HT1080 (cell line): ENCODE results near the gene BPIFA3. TPM values are rescaled to one million over a fixed set of nuclear protein-coding genes. Genes with fewer than 3 reads are reported as not detected.
A peak's percentile ranks its signal among the peaks of the same experiment; 100 is the strongest.

Experiments used
- DNase-seq: peaks from one replicate; pipeline ENCODE4 v3.0.0-alpha.2; 2015; ENCODE audit warnings: low read depth
- total RNA-seq: library from RNA; depleted of rRNA; stranded (reverse); fragments of >200 nt; shearing (Covaris generic); gene quantifications from 2 replicates; pipeline ENCODE4 v1.2.3, GENCODE V29; 2014; rRNA removed

BPIFA3 gene
- total RNA-seq, 1 experiment from 2014 or later: not detected

GRCh38 chr20:33259371-33259770, 42.2 kb downstream of the BPIFA3 start:
- no peak for DNase-seq

DNA sequence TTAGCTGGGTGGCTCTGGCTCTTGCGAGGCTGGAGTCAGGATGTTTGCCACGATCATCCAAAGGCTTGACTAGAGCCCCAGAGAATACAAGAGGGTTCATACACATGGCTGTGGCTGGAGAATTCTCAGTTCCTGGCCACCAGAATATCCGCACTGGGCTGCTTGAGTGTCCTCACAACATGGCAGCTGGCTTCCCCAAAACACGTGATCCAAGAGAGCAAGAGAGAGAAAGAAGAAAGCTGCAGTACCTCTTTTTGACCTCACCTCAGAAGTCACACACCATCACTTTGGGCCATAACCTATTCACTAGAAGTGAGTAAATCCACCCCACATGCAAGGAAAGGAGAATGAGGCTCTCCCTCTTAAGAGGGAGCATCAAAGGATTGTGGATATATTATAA, 44.3 kb downstream of the BPIFA3 start:
- no peak for DNase-seq

- peak; percentile 47 for DNase-seq
Observed at GRCh38 chr20:33262658-33263065, 45.5 kb downstream of the BPIFA3 start.

GRCh38 chr20:33263784-33264183, 46.6 kb downstream of the BPIFA3 start:
- no peak for DNase-seq

DNA sequence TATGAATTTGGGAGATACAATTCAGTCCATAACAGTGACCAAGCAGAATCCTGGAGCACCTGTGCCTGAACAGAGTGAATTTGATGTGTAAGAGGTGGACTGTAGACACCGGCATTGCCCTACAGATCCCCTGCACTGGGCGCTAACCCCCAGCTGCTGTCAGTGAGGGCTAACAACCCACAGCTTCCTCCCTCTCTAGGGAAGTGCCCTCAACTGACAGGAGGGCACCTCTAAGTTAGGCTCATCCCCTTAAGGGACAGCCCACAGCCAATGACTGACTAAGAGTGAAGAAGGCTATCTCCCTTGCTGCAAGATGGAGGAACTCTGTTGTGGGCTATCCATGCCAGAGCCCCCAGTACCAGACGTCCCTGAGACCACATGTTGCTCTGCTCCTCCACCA, 50.5 kb downstream of the BPIFA3 start:
- DNase-seq: no peak

DNA sequence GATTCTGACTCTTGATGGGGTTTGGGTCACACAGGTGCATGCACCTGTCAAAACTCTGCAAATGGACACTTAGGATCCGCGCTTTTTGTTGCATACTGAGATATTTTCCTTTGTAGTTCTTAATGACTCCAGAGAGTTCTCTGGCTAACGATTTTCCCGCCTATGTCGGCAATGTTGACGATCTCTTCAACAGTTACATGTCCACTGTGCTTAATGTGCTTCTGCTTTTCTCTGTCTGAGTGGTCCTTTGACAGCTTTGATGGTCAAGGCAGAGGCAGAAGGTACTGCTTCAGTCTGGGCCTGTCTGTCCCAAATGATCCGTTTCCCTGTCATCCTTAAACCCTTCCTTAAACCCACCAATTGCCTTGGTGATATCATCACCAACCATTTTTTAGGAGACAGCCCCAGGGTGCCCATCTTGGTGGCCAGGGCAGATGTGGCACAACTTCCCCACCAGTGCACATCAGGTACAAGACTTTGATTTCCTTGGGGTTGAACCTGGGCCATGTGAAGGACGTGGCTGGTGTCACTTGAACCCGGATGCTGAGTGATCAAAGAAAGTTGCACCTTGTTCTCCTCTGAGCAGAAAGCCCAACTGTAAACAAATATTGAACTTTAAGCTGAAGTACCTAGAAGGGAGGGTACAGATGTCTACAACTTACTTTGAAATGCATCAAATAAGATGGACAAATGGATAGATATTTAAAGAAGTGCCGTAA, 55.2 kb downstream of the BPIFA3 start:
- DNase-seq: no peak

- peak; percentile 11 for DNase-seq
Observed at GRCh38 chr20:33273117-33273851, 56.1 kb downstream of the BPIFA3 start.

GRCh38 chr20:33275215-33275614, 58.1 kb downstream of the BPIFA3 start:
- no peak for DNase-seq

- no peak for DNase-seq
Observed at GRCh38 chr20:33275871-33276270, 58.7 kb downstream of the BPIFA3 start.

DNA sequence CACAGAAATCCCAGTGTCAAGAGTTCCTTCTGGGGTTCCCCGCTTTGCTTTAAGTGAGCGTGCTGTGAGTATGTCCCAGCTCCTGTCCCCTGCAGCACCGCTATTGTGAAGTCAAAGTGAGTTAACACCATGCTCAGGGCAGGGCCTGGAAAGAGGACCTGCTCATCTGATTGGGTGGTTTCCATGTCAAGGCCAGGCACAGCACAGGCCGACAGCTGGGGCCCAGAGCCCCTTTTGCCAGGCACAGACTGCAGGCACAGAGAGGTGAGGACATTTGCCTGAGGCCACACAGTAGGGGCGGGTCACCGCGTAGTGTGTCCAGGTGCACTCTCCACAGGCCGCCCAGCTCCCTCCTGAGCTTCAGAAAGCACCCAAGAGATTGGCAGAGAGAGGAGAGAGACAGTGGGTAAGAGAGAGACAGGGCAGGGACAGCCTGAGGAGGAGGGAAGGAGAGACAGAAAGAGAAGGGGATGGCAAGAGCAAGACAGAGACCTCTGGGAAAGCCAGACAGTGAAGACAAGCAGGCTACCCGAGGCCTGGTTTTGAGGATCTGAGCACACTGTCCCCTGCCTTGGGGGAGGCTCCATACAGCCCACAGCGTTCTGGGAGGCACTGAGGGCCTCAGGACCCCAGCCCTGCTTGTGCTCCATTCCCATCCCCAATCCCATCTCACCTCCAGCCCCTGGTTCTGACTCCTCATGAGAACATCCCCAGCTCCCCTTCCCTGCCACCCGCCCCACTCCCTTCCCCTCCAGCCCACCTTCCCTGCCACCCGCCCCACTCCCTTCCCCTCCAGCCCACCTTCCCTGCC, 59.4 kb downstream of the BPIFA3 start:
- DNase-seq: no peak

Other genes with a start within 250 kb of the BPIFA3 start
- gene SUN5, start 212.9 kb upstream of the BPIFA3 start, total RNA-seq: not detected in 2 replicates
- not detected in 2 replicates for gene BPIFB2, start 209.6 kb upstream of the BPIFA3 start, total RNA-seq
- gene BPIFB6, start 185.7 kb upstream of the BPIFA3 start, total RNA-seq: not detected in 2 replicates
- not detected in 2 replicates for gene BPIFB3, start 163.4 kb upstream of the BPIFA3 start, total RNA-seq
- gene BPIFB4, start 137.7 kb upstream of the BPIFA3 start, total RNA-seq: 0.10 TPM in 1 of 2 replicates, not detected in the other
- not detected in 2 replicates for gene BPIFA2, start 49.2 kb upstream of the BPIFA3 start, total RNA-seq
- gene BPIFA1, start 18.6 kb downstream of the BPIFA3 start, total RNA-seq: not detected in 2 replicates
- gene BPIFB1, start 65.9 kb downstream of the BPIFA3 start, total RNA-seq: not detected in 2 replicates
- 33.5 and 42.7 TPM in 2 replicates for gene CDK5RAP1, start 184.2 kb downstream of the BPIFA3 start, total RNA-seq
- gene SNTA1, start 226.4 kb downstream of the BPIFA3 start, total RNA-seq: 12.3 and 14.6 TPM in 2 replicates